H1 (cell line): ENCODE data around the gene MINDY1. TPM values are rescaled to one million over a fixed set of nuclear protein-coding genes. Genes with fewer than 3 reads are reported as not detected.

Experiments used
- CTCF ChIA-PET: fragments of 300-600 bp; sonication (Branson Sonifier 250); formaldehyde crosslinking; loops from one replicate; lab custom pipeline; 2021; ENCODE audit not compliant: partially characterized antibody; lab: Charles Lee
- POLR2A ChIA-PET: fragments of 300-600 bp; sonication (Branson Sonifier 250); formaldehyde crosslinking; loops from one replicate; lab custom pipeline; 2021; ENCODE audit warnings: inconsistent platforms; ENCODE audit not compliant: partially characterized antibody; lab: Charles Lee
- DNase-seq, 2 experiments: peaks; one replicate each; pipeline versions ENCODE4 v3.0.0 to v3.0.0-alpha.2; 2010 to 2022; ENCODE audit warnings: low spot score in 2 of 2, low read depth in 1 of 2, mixed read lengths in 1 of 2
- FAIRE-seq: peaks from 2 replicates; lab custom pipeline; 2011; peaks lifted over from hg19 to GRCh38; lab: Jason Lieb, UNC
- H2AFZ ChIP-seq: 2 replicates; pipeline ENCODE4 v1.8.1; 2012; ENCODE audit warnings: low read length, inconsistent platforms
- H2AK5ac ChIP-seq: 2 replicates; pipeline ENCODE4 v1.6.1; 2013; ENCODE audit warnings: low read depth, low read length
- H2BK120ac ChIP-seq: replicated peaks from 2 replicates; pipeline ENCODE3; 2013; ENCODE audit warnings: low read depth, low read length, inconsistent platforms
- H2BK12ac ChIP-seq: 2 replicates; pipeline ENCODE4 v1.6.1; 2013; ENCODE audit warnings: low read depth, low read length
- H2BK15ac ChIP-seq: 2 replicates; pipeline ENCODE4 v1.6.1; 2013; ENCODE audit warnings: low read length
- H2BK20ac ChIP-seq: 2 replicates; pipeline ENCODE4 v1.6.1; 2013; ENCODE audit warnings: low read length
- H2BK5ac ChIP-seq: 2 replicates; pipeline ENCODE4 v1.6.1; 2013; ENCODE audit warnings: low read depth, low read length
- H3K14ac ChIP-seq: 2 replicates; pipeline ENCODE4 v1.6.1; 2013; ENCODE audit warnings: inconsistent platforms; ENCODE audit not compliant: insufficient read length
- H3K18ac ChIP-seq: 2 replicates; pipeline ENCODE4 v1.6.1; 2013; ENCODE audit warnings: low read length; ENCODE audit errors: extremely low read depth
- H3K23ac ChIP-seq: 2 replicates; pipeline ENCODE4 v1.6.1; 2013; ENCODE audit warnings: inconsistent platforms; ENCODE audit not compliant: insufficient read length
- H3K23me2 ChIP-seq: 2 replicates; pipeline ENCODE4 v1.6.1; 2013; ENCODE audit warnings: low read depth, low read length
- H3K27ac ChIP-seq: 2 replicates; pipeline ENCODE4 v1.6.1; 2011; ENCODE audit warnings: low read depth, low read length, inconsistent platforms
- H3K27me3 ChIP-seq, 4 experiments: replicated peaks in 1 of 4; 1 replicate in 1 of 4; 2 replicates in 3 of 4; pipeline versions ENCODE4 v1.6.1 to v1.8.1; 2011 to 2013; ENCODE audit warnings: low read length in 3 of 4, mild to moderate bottlenecking in 3 of 4, inconsistent platforms in 2 of 4, mixed read lengths in 2 of 4, moderate library complexity in 1 of 4; ENCODE audit not compliant: control insufficient read depth in 3 of 4, insufficient read depth in 3 of 4; ENCODE audit errors: extremely low read depth in 1 of 4
- H3K36me3 ChIP-seq, 4 experiments: 2 replicates each; pipeline versions ENCODE4 v1.6.1 to v1.8.1; 2011 to 2013; ENCODE audit warnings: mild to moderate bottlenecking in 4 of 4, low read length in 3 of 4, moderate library complexity in 2 of 4, control low read depth in 1 of 4, inconsistent platforms in 1 of 4; ENCODE audit not compliant: insufficient read depth in 4 of 4, control insufficient read depth in 2 of 4
- H3K4ac ChIP-seq: replicated peaks from 2 replicates; pipeline ENCODE3; 2013; ENCODE audit warnings: low read length, low read depth, mixed read lengths, inconsistent platforms; ENCODE audit not compliant: insufficient read length
- H3K4me1 ChIP-seq, 4 experiments: replicated peaks in 1 of 4; 1 replicate in 1 of 4; 2 replicates in 3 of 4; pipeline versions ENCODE4 v1.6.1 to v1.8.1; 2011 to 2013; ENCODE audit warnings: low read length in 3 of 4, inconsistent platforms in 2 of 4, mixed read lengths in 1 of 4; ENCODE audit not compliant: insufficient read depth in 4 of 4, control insufficient read depth in 3 of 4
- H3K4me2 ChIP-seq, 2 experiments: 2 replicates each; pipeline versions ENCODE4 v1.6.1 to v1.8.1; 2011 to 2013; ENCODE audit warnings: low read depth in 2 of 2, low read length in 2 of 2, control low read depth in 1 of 2, inconsistent platforms in 1 of 2, mild to moderate bottlenecking in 1 of 2; ENCODE audit not compliant: insufficient read depth in 1 of 2
- H3K4me3 ChIP-seq, 4 experiments: fragments of 200-600, 300-600 bp in 1 of 4; sonication (generic), shearing (Covaris generic), sonication (Bioruptor Twin) in 1 of 4; 2 replicates each; pipeline versions ENCODE4 v1.5.1 to v1.8.1; 2011 to 2016; ENCODE audit warnings: low read length in 4 of 4, low read depth in 3 of 4, control low read depth in 2 of 4, inconsistent platforms in 2 of 4, mild to moderate bottlenecking in 2 of 4, mixed read lengths in 1 of 4, moderate library complexity in 1 of 4; ENCODE audit not compliant: insufficient read depth in 2 of 4; ENCODE audit errors: extremely low read depth in 1 of 4
- H3K56ac ChIP-seq: replicated peaks from 2 replicates; pipeline ENCODE3; 2013; ENCODE audit warnings: low read depth, mild to moderate bottlenecking, mixed read lengths, low read length, inconsistent platforms; ENCODE audit not compliant: insufficient read length
- H3K79me1 ChIP-seq: 2 replicates; pipeline ENCODE4 v1.6.1; 2013; ENCODE audit warnings: low read depth, low read length, control low read depth
- H3K79me2 ChIP-seq, 2 experiments: 2 replicates each; pipeline versions ENCODE4 v1.6.1 to v1.8.1; 2012 to 2013; ENCODE audit warnings: low read length in 2 of 2, mild to moderate bottlenecking in 2 of 2, inconsistent platforms in 1 of 2; ENCODE audit not compliant: insufficient read depth in 2 of 2, control insufficient read depth in 1 of 2
- H3K9ac ChIP-seq, 4 experiments: replicated peaks in 1 of 4; 1 replicate in 1 of 4; 2 replicates in 3 of 4; pipeline versions ENCODE4 v1.6.1 to v1.8.1; 2011 to 2013; ENCODE audit warnings: low read depth in 3 of 4, low read length in 3 of 4, control low read depth in 2 of 4, mild to moderate bottlenecking in 2 of 4, moderate library complexity in 2 of 4, inconsistent platforms in 1 of 4; ENCODE audit errors: extremely low read depth in 1 of 4
- H3K9me3 ChIP-seq, 2 experiments: 2 replicates each; pipeline versions ENCODE4 v1.6.1 to v1.8.1; 2012 to 2013; ENCODE audit warnings: mild to moderate bottlenecking in 2 of 2, moderate library complexity in 2 of 2, control low read depth in 1 of 2, inconsistent platforms in 1 of 2, low read depth in 1 of 2, low read length in 1 of 2, mixed read lengths in 1 of 2; ENCODE audit not compliant: insufficient read depth in 2 of 2
- H4K20me1 ChIP-seq, 2 experiments: replicated peaks in 1 of 2; 2 replicates each; pipeline versions ENCODE3 to v1.8.1; 2011 to 2013; ENCODE audit warnings: inconsistent platforms in 2 of 2, low read length in 2 of 2, mild to moderate bottlenecking in 1 of 2; ENCODE audit not compliant: insufficient read depth in 2 of 2, control insufficient read depth in 1 of 2
- H4K5ac ChIP-seq: 2 replicates; pipeline ENCODE4 v1.6.1; 2013; ENCODE audit warnings: low read length, low read depth, mixed read lengths, inconsistent platforms; ENCODE audit not compliant: insufficient read length
- H4K8ac ChIP-seq: 2 replicates; pipeline ENCODE4 v1.8.0; 2013; ENCODE audit warnings: mild to moderate bottlenecking, moderate library complexity, low read length, inconsistent platforms; ENCODE audit not compliant: insufficient read depth; ENCODE audit errors: extremely low read depth
- H4K91ac ChIP-seq: replicated peaks from 2 replicates; pipeline ENCODE3; 2013; ENCODE audit warnings: low read length, mixed read lengths, inconsistent platforms; ENCODE audit not compliant: insufficient read length
- CTBP2 ChIP-seq: IDR thresholded peaks from 2 replicates; pipeline ENCODE4 v1.7.0; 2011; ENCODE audit warnings: borderline replicate concordance, mild to moderate bottlenecking, moderate library complexity, mixed read lengths, low read length; ENCODE audit not compliant: insufficient read depth, insufficient read length
- EGR1 ChIP-seq: IDR thresholded peaks from 2 replicates; pipeline ENCODE4 v1.6.1; 2011; ENCODE audit warnings: low read depth, low read length, borderline replicate concordance
- GTF2F1 ChIP-seq: IDR thresholded peaks from 2 replicates; pipeline ENCODE4 v1.6.1; 2012; ENCODE audit warnings: low read depth, low read length, improper control_type of control experiment, borderline replicate concordance
- HDAC6 ChIP-seq: IDR thresholded peaks from one replicate; pipeline ENCODE4 v1.7.1; 2012; ENCODE audit warnings: low read depth, mild to moderate bottlenecking, inconsistent platforms, low read length, moderate library complexity
- JUN ChIP-seq: IDR thresholded peaks from 2 replicates; pipeline ENCODE4 v1.6.1; 2011; ENCODE audit warnings: low read depth, mild to moderate bottlenecking, improper control_type of control experiment, low read length
- KDM5A ChIP-seq: fragments of 200-600 bp; IDR thresholded peaks from 2 replicates; pipeline ENCODE4 v1.7.1; 2012; ENCODE audit warnings: mild to moderate bottlenecking, low read length, inconsistent platforms, mixed read lengths
- SIX5 ChIP-seq: IDR thresholded peaks from 2 replicates; pipeline ENCODE4 v1.6.1; 2011; ENCODE audit warnings: mild to moderate bottlenecking, low read depth, low read length
- SP1 ChIP-seq: IDR thresholded peaks from 2 replicates; pipeline ENCODE4 v1.6.1; 2011; ENCODE audit warnings: low read depth, low read length
- SP2 ChIP-seq: IDR thresholded peaks from 2 replicates; pipeline ENCODE4 v1.6.1; 2012; ENCODE audit warnings: mild to moderate bottlenecking, low read length, inconsistent platforms
- SUZ12 ChIP-seq: fragments of 200-600 bp; sonication (generic); IDR thresholded peaks from 2 replicates; pipeline ENCODE4 v1.6.1; 2012; ENCODE audit warnings: mild to moderate bottlenecking, inconsistent platforms, low read length, moderate library complexity, mixed read lengths
- TAF1 ChIP-seq: IDR thresholded peaks from 2 replicates; pipeline ENCODE4 v1.6.1; 2011; ENCODE audit warnings: mild to moderate bottlenecking, low read depth, low read length
- TAF7 ChIP-seq: optimal IDR thresholded peaks from 2 replicates; pipeline ENCODE3; 2011; ENCODE audit warnings: low read depth, mild to moderate bottlenecking, inconsistent platforms, low read length, moderate library complexity, borderline replicate concordance
- YY1 ChIP-seq: IDR thresholded peaks from 2 replicates; pipeline ENCODE4 v1.6.1; 2011; ENCODE audit warnings: low read depth, mild to moderate bottlenecking, low read length
- WGBS, 2 experiments: shearing (Covaris generic) in 1 of 2; methylation state at CpG; one replicate each; pipeline versions ENCODE4 v1.1.6 to v1.1.7; 2013 to 2015; ENCODE audit warnings: low lambda C conversion rate in 2 of 2, mixed read lengths in 2 of 2, inconsistent platforms in 1 of 2, low coverage in 1 of 2, missing lambda C conversion rate in 1 of 2; ENCODE audit not compliant: insufficient replicate concordance in 2 of 2, insufficient coverage in 1 of 2, insufficient read length in 1 of 2; ENCODE audit errors: extremely low coverage in 1 of 2, missing lambda C conversion rate in 1 of 2; 5-methylcytosine and 5-hydroxymethylcytosine counted together
- polyA plus RNA-seq, 7 experiments: library from polyadenylated mRNA; depleted of rRNA in 3 of 7; stranded (reverse) in 5 of 7; unstranded in 2 of 7; fragments of >200 nt in 5 of 7; fragments of 200-250 nt in 2 of 7; gene quantifications; 1 replicate in 5 of 7; 2 replicates in 1 of 7; 4 replicates in 1 of 7; pipeline versions ENCODE4 v1.2.1 to v1.2.3, GENCODE V29; 2011 to 2013; ENCODE audit warnings: missing spikeins in 2 of 7, mixed read lengths in 2 of 7
- total RNA-seq: library from RNA; stranded (reverse); fragmentation: NEBNext Ultra II Directional; extraction: Animal tissue kit (Norgen Biotek cat#: 25700); gene quantifications from 2 replicates; pipeline ENCODE4 v1.2.1, GENCODE V29; 2021
- TF ChIP-seq, protein P1 (sequence below): IDR thresholded peaks from 2 replicates; pipeline ENCODE4 v1.6.1; 2011; ENCODE audit warnings: low read depth, mild to moderate bottlenecking, low read length; ENCODE audit not compliant: insufficient read depth

The MINDY1 gene
- total and polyA plus RNA-seq, 2 of the 8 experiments (the other 6 are each of a cell fraction or from before 2014, with no cell fraction given), result 10.3 to 11.4 TPM

DNA sequence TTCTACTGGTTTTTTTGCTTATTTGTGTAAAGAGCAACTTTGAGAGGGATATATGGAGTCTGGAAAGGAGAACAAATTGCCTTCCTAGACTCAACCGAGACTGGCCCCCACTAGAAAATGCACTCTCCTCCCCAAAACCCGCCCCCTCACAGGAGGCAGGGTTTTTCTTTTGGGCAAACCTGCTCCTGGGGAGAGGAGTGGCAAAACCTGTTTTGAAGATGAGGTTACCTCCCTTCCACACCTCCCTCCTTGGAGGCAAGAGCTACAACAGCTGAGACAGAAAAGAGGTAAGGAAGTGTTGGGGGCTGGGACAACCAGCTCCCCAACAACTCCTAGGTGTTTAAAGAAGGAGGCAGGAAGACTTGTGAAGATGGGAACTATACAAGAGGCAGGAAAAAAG lies 29.7 kb upstream of the MINDY1 start, which contains the start of gene BNIPL:
Gene BNIPL (plus strand): TSS at position 231 of the 400 bp plus-strand sequence. CDS start 140 bp downstream, at position 371.
- Histone ChIP-seq H2AFZ (no peak within 1 kb of the TSS), H3K79me1 (no peaks in the 10 kb centered on the region), H3K23ac (no peak within 1 kb of the TSS), H2BK15ac (no peak within 1 kb of the TSS), H3K79me2 (no peaks in the 10 kb centered on the region), H2AK5ac (no peak within 1 kb of the TSS), H4K91ac (no peak within 1 kb of the TSS), H2BK20ac (no peak within 1 kb of the TSS; the same call in 1 of the 2 replicates), H3K4me2 (peak within 1 kb of the TSS; percentile 20 to 24; a peak in 3 of 4 replicates), H4K20me1 (no peaks in the 10 kb centered on the region), H2BK12ac (no peak within 1 kb of the TSS), H2BK5ac (no peak within 1 kb of the TSS), H4K5ac (no peak within 1 kb of the TSS), H3K9ac (no peak within 1 kb of the TSS), H3K27me3 (no peaks in the 10 kb centered on the region), H3K36me3 (peaks cover 0 to 15% (median 8%) of the 10 kb centered on the region in 4 experiments; a peak in 6 of 8 replicates), H4K8ac (no peak within 1 kb of the TSS), H3K23me2 (no peaks in the 10 kb centered on the region), H3K56ac (no peak within 1 kb of the TSS), H3K4ac (no peak within 1 kb of the TSS), H3K4me1 (peaks cover 0 to 3% (median 0%) of the 10 kb centered on the region in 4 experiments; a peak in 3 of 7 replicates), H3K27ac (no peak within 1 kb of the TSS), H2BK120ac (no peak within 1 kb of the TSS), H3K9me3 (no peaks in the 10 kb centered on the region), H3K4me3 (peak within 1 kb of the TSS in 2 of 4 experiments; percentile 12 to 41; a peak in 3 of 8 replicates), H3K18ac (no peak within 1 kb of the TSS), H3K14ac (no peak within 1 kb of the TSS)
- CTCF ChIA-PET, result interaction anchor here (0.6 to 2.3 kb wide), 5 partner anchors 11 to 95 kb away, joined by 3 to 7 read pairs (median 4); no protein-coding TSS in a partner anchor
- 35% methylated on average over 2 of the region's 2 CpGs; no CpG with 5 or more reads in 1 of the 2 experiments for WGBS, 2 experiments
- FAIRE-seq (no peak), DNase-seq (no peak)
- POLR2A ChIA-PET, result interaction anchor here (0.6 to 6.4 kb wide), 4 partner anchors 12 to 460 kb away, joined by 3 to 58 read pairs (median 4); partner anchors contain the start of gene C1orf56
- TF ChIP-seq, protein P1, sequence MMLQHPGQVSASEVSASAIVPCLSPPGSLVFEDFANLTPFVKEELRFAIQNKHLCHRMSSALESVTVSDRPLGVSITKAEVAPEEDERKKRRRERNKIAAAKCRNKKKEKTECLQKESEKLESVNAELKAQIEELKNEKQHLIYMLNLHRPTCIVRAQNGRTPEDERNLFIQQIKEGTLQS, result no peak
- TF ChIP-seq TAF7, result no peak
- no peak for TF ChIP-seq SP1
- no peak for TF ChIP-seq TAF1
- TF ChIP-seq JUN, result no peak
- no peak for TF ChIP-seq YY1
- no peak for TF ChIP-seq SP2
- TF ChIP-seq SUZ12, result no peak
- no peak for TF ChIP-seq KDM5A
- no peak for TF ChIP-seq SIX5
- TF ChIP-seq CTBP2, result no peak
- no peak for TF ChIP-seq GTF2F1
- TF ChIP-seq HDAC6, result no peak
- peak; percentile 58; the same call in 1 of the 2 replicates for TF ChIP-seq EGR1
